PC-9 (cell line): ENCODE results near the gene KCNG4. TPM values are rescaled to one million over a fixed set of nuclear protein-coding genes. Genes with fewer than 3 reads are reported as not detected.
A peak's percentile ranks its signal among the peaks of the same experiment; 100 is the strongest.

Experiments
- BruUV-seq: library from RNA; stranded (reverse); fragments of 400-500 nt; replicated peaks from 2 replicates; lab custom pipeline; 2021; lab: Mats Ljungman, UMichigan
- CTCF ChIA-PET: fragments of 300-600 bp; sonication (Branson Sonifier 250); formaldehyde crosslinking; loops from one replicate; lab custom pipeline; 2022; ENCODE audit warnings: antibody characterized with exemption; lab: Charles Lee
- POLR2A ChIA-PET: fragments of 300-600 bp; sonication (Branson Sonifier 250); formaldehyde crosslinking; loops from one replicate; lab custom pipeline; 2022; ENCODE audit warnings: antibody characterized with exemption; ENCODE audit not compliant: unreplicated experiment; lab: Charles Lee
- DNase-seq, 2 experiments: peaks; one replicate each; pipeline versions ENCODE4 v3.0.0 to v3.0.0-alpha.2; 2015 to 2022; ENCODE audit warnings: mixed read lengths in 1 of 2
- H2AFZ ChIP-seq: fragments of 200-600 bp; sonication (generic); 2 replicates; pipeline ENCODE4 v1.8.1; 2017; ENCODE audit warnings: antibody characterized with exemption
- H3F3A ChIP-seq: fragments of 200-600 bp; sonication (generic); 2 replicates; pipeline ENCODE4 v1.8.1; 2017; ENCODE audit warnings: antibody characterized with exemption, mild to moderate bottlenecking, low read depth; ENCODE audit not compliant: insufficient read depth
- H3K27ac ChIP-seq: fragments of 200-600 bp; sonication (generic); 2 replicates; pipeline ENCODE4 v1.6.1; 2016; ENCODE audit warnings: mixed run types
- H3K27me3 ChIP-seq: fragments of 200-600 bp; sonication (generic); 2 replicates; pipeline ENCODE4 v1.6.1; 2016; ENCODE audit warnings: low read depth, mixed run types; ENCODE audit not compliant: insufficient read depth
- H3K36me3 ChIP-seq: fragments of 200-600 bp; sonication (generic); 2 replicates; pipeline ENCODE4 v1.6.1; 2016; ENCODE audit warnings: low read depth, mixed run types
- H3K4me1 ChIP-seq: fragments of 200-600 bp; sonication (generic); replicated peaks from 2 replicates; pipeline ENCODE4 v1.6.1; 2016; ENCODE audit warnings: mixed run types; ENCODE audit not compliant: insufficient read depth
- H3K4me2 ChIP-seq: fragments of 200-600 bp; sonication (generic); 2 replicates; pipeline ENCODE4 v1.6.1; 2017; ENCODE audit warnings: mixed run types
- H3K4me3 ChIP-seq: fragments of 200-600 bp; sonication (generic); 2 replicates; pipeline ENCODE4 v1.6.1; 2016; ENCODE audit warnings: mixed run types
- H3K79me2 ChIP-seq: fragments of 200-600 bp; sonication (generic); 2 replicates; pipeline ENCODE4 v1.6.1; 2017; ENCODE audit warnings: low read depth, mixed run types
- H3K9me2 ChIP-seq: fragments of 200-600 bp; sonication (generic); 2 replicates; pipeline ENCODE4 v1.8.1; 2017; ENCODE audit warnings: mild to moderate bottlenecking; ENCODE audit not compliant: insufficient read depth
- H3K9me3 ChIP-seq: fragments of 200-600 bp; sonication (generic); 2 replicates; pipeline ENCODE4 v1.8.1; 2016; ENCODE audit warnings: low read depth; ENCODE audit not compliant: insufficient read depth
- H4K20me1 ChIP-seq: fragments of 200-600 bp; sonication (generic); 2 replicates; pipeline ENCODE4 v1.8.1; 2017; ENCODE audit not compliant: insufficient read depth
- EZH2 ChIP-seq: fragments of 200-600 bp; sonication (generic); IDR thresholded peaks from 2 replicates; pipeline ENCODE4 v1.8.0; 2017; ENCODE audit warnings: antibody characterized with exemption, low read depth
- intact Hi-C: fragments of 100-400 bp; cut with micrococcal nuclease; formaldehyde crosslinking; loops from one replicate; pipeline ENCODE4 v1.10.0; 2022; ENCODE audit not compliant: unreplicated experiment
- total RNA-seq: library from RNA; stranded (reverse); gene quantifications from 2 replicates; pipeline ENCODE4 v1.2.3, GENCODE V29; 2021
- TF ChIP-seq, protein P1 (sequence below): fragments of 200-600 bp; sonication (generic); conservative IDR thresholded peaks from 2 replicates; pipeline ENCODE4 v1.6.1; 2017; ENCODE audit warnings: mixed run types, antibody characterized with exemption, mild to moderate bottlenecking, moderate library complexity

Gene KCNG4
- total RNA-seq, 1 experiment from 2014 or later: not detected

DNA sequence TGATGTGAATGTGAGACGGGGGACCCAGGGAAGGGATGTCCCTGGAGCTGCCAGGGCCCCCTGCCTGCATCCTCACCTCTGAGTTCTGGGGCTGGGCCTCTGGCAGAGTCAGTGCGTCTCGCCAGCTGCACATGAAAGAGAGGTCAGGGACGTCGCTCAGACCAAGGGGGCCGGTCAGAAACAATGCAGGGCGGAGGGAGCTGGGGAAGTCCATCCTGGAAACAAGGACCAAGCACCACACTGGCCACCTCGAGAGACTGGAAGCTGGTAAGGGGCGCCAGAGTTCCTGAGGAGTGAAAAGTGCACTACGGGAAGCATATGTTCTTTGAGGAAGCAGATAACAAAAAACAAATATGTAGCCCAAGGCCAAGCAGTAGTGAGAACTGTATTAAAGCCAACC, 55.0 kb downstream of the KCNG4 start:
- BruUV-seq: no TSS peak
- no peak overlapping the region for H3K4me3 ChIP-seq
- no peaks in the 10 kb centered on the region for H3F3A ChIP-seq
- peaks cover 3% of the 10 kb centered on the region; the same call in 1 of the 2 replicates for H4K20me1 ChIP-seq
- no peaks in the 10 kb centered on the region; the same call in 1 of the 2 replicates for H3K36me3 ChIP-seq
- ChIA-PET CTCF (no interaction called here), POLR2A (no interaction called here)
- H3K79me2 ChIP-seq: peaks cover 34% of the 10 kb centered on the region
- H3K27ac ChIP-seq: no peak overlapping the region
- no peak overlapping the region for H3K4me2 ChIP-seq
- intact Hi-C loops: no loop called here
- no peaks in the 10 kb centered on the region for H3K9me3 ChIP-seq
- no peak overlapping the region for H2AFZ ChIP-seq
- no peaks in the 10 kb centered on the region for H3K27me3 ChIP-seq
- TF ChIP-seq, protein P1, sequence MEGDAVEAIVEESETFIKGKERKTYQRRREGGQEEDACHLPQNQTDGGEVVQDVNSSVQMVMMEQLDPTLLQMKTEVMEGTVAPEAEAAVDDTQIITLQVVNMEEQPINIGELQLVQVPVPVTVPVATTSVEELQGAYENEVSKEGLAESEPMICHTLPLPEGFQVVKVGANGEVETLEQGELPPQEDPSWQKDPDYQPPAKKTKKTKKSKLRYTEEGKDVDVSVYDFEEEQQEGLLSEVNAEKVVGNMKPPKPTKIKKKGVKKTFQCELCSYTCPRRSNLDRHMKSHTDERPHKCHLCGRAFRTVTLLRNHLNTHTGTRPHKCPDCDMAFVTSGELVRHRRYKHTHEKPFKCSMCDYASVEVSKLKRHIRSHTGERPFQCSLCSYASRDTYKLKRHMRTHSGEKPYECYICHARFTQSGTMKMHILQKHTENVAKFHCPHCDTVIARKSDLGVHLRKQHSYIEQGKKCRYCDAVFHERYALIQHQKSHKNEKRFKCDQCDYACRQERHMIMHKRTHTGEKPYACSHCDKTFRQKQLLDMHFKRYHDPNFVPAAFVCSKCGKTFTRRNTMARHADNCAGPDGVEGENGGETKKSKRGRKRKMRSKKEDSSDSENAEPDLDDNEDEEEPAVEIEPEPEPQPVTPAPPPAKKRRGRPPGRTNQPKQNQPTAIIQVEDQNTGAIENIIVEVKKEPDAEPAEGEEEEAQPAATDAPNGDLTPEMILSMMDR: no peak
- no peak for TF ChIP-seq EZH2
- H3K4me1 ChIP-seq: peaks cover 10% of the 10 kb centered on the region; the same call in 1 of the 2 replicates
- DNase-seq: no peak
- H3K9me2 ChIP-seq: no peaks in the 10 kb centered on the region

DNA sequence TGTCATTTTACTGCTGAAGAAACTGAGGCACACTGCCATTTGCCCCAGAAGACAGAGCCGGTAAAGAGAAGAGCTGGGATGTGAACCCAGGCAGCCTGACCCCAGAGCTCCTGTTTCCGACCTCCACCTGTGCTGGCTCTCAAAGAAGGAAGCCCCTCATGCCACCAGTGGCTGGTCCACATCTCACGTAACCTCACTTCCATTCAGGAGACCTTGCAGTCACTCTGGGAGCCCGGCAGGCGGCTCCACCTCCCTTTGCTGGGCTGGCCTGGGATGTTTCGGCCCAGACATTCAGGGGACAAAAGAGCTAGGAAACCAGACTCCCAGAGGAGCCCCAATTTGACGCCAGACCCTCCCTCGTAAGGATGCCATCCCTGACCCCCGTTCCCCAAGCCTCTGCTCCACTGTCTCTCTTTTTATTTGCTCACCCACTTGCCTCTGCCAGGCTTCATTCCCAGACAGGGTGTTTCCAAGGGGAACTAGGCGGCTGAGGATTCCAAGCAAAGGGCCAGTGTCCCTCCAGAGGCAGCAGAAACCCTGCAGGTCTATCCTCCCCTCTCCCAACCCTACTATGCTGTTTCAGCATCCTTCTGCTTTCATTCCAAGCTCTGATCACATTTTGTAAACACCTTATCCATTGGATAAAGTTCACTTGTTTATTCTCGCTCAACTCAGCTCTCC, 55.8 kb downstream of the KCNG4 start:
- H3K36me3 ChIP-seq: no peaks in the 10 kb centered on the region; the same call in 1 of the 2 replicates
- no peak overlapping the region for H3K4me2 ChIP-seq
- ChIA-PET CTCF (interaction anchor here (0.6 to 0.7 kb wide), 2 partner anchors 124 to 314 kb away, joined by 3 read pairs; no protein-coding TSS in a partner anchor), POLR2A (no interaction called here)
- H3K27ac ChIP-seq: no peak overlapping the region
- H2AFZ ChIP-seq: no peak overlapping the region
- H3K4me3 ChIP-seq: no peak overlapping the region
- no peak for TF ChIP-seq EZH2
- TF ChIP-seq, protein P1: peak; percentile 66
- no peaks in the 10 kb centered on the region for H3K9me2 ChIP-seq
- peaks cover 10% of the 10 kb centered on the region; the same call in 1 of the 2 replicates for H3K4me1 ChIP-seq
- H3K27me3 ChIP-seq: no peaks in the 10 kb centered on the region
- peaks cover 34% of the 10 kb centered on the region for H3K79me2 ChIP-seq
- no TSS peak for BruUV-seq
- H3K9me3 ChIP-seq: no peaks in the 10 kb centered on the region
- no peak for DNase-seq
- intact Hi-C loops: no loop called here
- H4K20me1 ChIP-seq: peaks cover 3% of the 10 kb centered on the region; the same call in 1 of the 2 replicates
- H3F3A ChIP-seq: no peaks in the 10 kb centered on the region; the same call in 1 of the 2 replicates

DNA sequence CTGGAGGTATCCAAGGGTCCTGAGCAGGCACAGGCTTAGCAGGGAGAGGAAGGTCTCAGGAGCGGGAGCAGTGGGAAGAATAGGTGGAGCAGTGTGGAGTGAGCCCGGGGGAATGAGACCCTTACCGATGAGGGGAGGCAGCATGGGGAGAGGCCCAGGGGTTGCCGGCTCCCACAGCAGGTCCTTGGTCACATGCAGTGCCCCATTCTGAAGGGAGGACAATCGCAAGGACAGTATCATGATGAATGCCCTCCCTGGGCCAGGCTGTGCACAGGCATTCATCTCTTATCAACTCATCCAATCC, 56.3 kb downstream of the KCNG4 start:
- ChIA-PET CTCF (no interaction called here), POLR2A (no interaction called here)
- Histone ChIP-seq H3K9me3 (no peaks in the 10 kb centered on the region), H3K79me2 (peaks cover 34% of the 10 kb centered on the region), H3K4me3 (no peak overlapping the region), H2AFZ (no peak overlapping the region), H3F3A (peaks cover 5% of the 10 kb centered on the region; the same call in 1 of the 2 replicates), H3K27ac (no peak overlapping the region), H3K4me2 (no peak overlapping the region), H3K27me3 (no peaks in the 10 kb centered on the region), H3K4me1 (peaks cover 11% of the 10 kb centered on the region), H3K36me3 (no peaks in the 10 kb centered on the region; the same call in 1 of the 2 replicates), H4K20me1 (peaks cover 3% of the 10 kb centered on the region; the same call in 1 of the 2 replicates), H3K9me2 (no peaks in the 10 kb centered on the region)
- TF ChIP-seq EZH2: no peak
- TF ChIP-seq, protein P1: no peak
- BruUV-seq: no TSS peak
- intact Hi-C loops: no loop called here
- no peak for DNase-seq
